ENCODE measurements around the gene ACKR1. TPM values are rescaled to one million over a fixed set of nuclear protein-coding genes. Genes with fewer than 3 reads are reported as not detected.

Gene ACKR1
- total and polyA plus RNA-seq, 2 donors (not counting 3 experiments of a cell fraction or from before 2014, with no cell fraction given): 0.15 to 1.3 TPM

- Histone ChIP-seq H2AFZ (ENCODE audit: low read depth, low read length) (no peak overlapping the region), H4K20me1 (replicated peaks; ENCODE audit: control insufficient read depth, extremely low read depth, insufficient read depth, low read length) (no peaks in the 10 kb centered on the region), H3K4me3 (replicated peaks in 1 of 3; ENCODE audit: insufficient read depth in 1 of 3, low read depth in 1 of 3, low read length in 3 of 3) (no peak overlapping the region), H3K9ac (replicated peaks; ENCODE audit: extremely low read depth, insufficient read depth, low read length) (no peak overlapping the region), H3K4me2 (ENCODE audit: insufficient read depth, low read length) (no peak overlapping the region), H3K36me3 (ENCODE audit: control insufficient read depth in 2 of 2, extremely low read depth in 1 of 2, insufficient read depth in 2 of 2, low read length in 2 of 2) (no peaks in the 10 kb centered on the region), H3K79me2 (ENCODE audit: control insufficient read depth, insufficient read depth, low read length) (no peaks in the 10 kb centered on the region), H3K9me1 (replicated peaks; ENCODE audit: control insufficient read depth, extremely low read depth, insufficient read depth, low read length) (no peaks in the 10 kb centered on the region), H3K4me1 (ENCODE audit: control insufficient read depth, extremely low read depth, insufficient read depth, low read length) (no peaks in the 10 kb centered on the region), H3K27ac (ENCODE audit: insufficient read depth, low read depth, low read length) (no peak overlapping the region), H3K27me3 (ENCODE audit: control insufficient read depth in 2 of 2, insufficient read depth in 2 of 2, low read length in 2 of 2) (peaks cover 12 to 19% of the 10 kb centered on the region in 2 experiments), H3K9me3 (replicated peaks; ENCODE audit: control insufficient read depth, insufficient read depth, low read length) (no peaks in the 10 kb centered on the region)
- BruUV-seq (replicated peaks): no TSS peak
- dilution Hi-C loops (cut with MboI; ENCODE audit: extremely low pct_ligation_motif_present, low sequenced_read_pairs) (no loop called here), intact Hi-C loops (cut with micrococcal nuclease) (no loop called here)
- POLR2A ChIA-PET: no interaction called here
- FAIRE-seq (peak; percentile 81), DNase-seq (ENCODE audit: low read depth, low spot score) (peak; percentile 81)
- TF ChIP-seq MYC (IDR thresholded peaks at IDR 0.05; ENCODE audit: low read depth, low read length): no peak
- TF ChIP-seq FOS (IDR thresholded peaks at IDR 0.05; ENCODE audit: borderline replicate concordance, insufficient read depth, low read length): no peak
- TF ChIP-seq EZH2 (IDR thresholded peaks at IDR 0.05; ENCODE audit: borderline replicate concordance, low read depth, low read length, severe bottlenecking): no peak
- no peak for TF ChIP-seq GATA2 (IDR thresholded peaks at IDR 0.05; ENCODE audit: insufficient read depth, insufficient read length, low read depth, low read length)
- TF ChIP-seq POLR2AphosphoS5 (IDR thresholded peaks at IDR 0.05; ENCODE audit: insufficient read depth, low read depth, low read length): no peak
- no peak for TF ChIP-seq CTCF (IDR thresholded peaks at IDR 0.05; ENCODE audit: extremely low read depth in 1 of 2, insufficient read depth in 1 of 2, low read depth in 1 of 2, low read length in 2 of 2)
- TF ChIP-seq JUN (IDR thresholded peaks at IDR 0.05; ENCODE audit: borderline replicate concordance, insufficient read depth, insufficient read length, low read depth): no peak
- no peak for TF ChIP-seq POLR2A (IDR thresholded peaks at IDR 0.05; ENCODE audit: low read depth, low read length)
- no peak for TF ChIP-seq MAX (IDR thresholded peaks at IDR 0.05; ENCODE audit: insufficient read depth, insufficient read length)
- CTCF ChIA-PET: interaction anchor here (0.7 to 1.9 kb wide), 12 partner anchors 11 to 830 kb away, joined by 3 to 13 read pairs (median 4); no protein-coding TSS in a partner anchor
Measured at GRCh38 chr1:159177272-159177907, 27.3 kb upstream of the ACKR1 start.

All from endothelial cell of umbilical vein (primary cell).